GM18951 (cell line): ENCODE results near the gene KIRREL3.

Experiments
- POLR2A ChIP-seq: IDR thresholded peaks from 4 replicates; pipeline ENCODE4 v1.6.1; 2011; ENCODE audit warnings: mild to moderate bottlenecking; ENCODE audit not compliant: insufficient read length, insufficient read depth; ENCODE audit errors: extremely low read depth
- in situ Hi-C: fragments of 300-500 bp; cut with MboI; formaldehyde crosslinking; loops from one replicate; pipeline ENCODE4 v1.12.0; 2022; ENCODE audit warnings: low sequenced_read_pairs, mixed read lengths, inconsistent platforms; ENCODE audit not compliant: unreplicated experiment

Gene KIRREL3

DNA sequence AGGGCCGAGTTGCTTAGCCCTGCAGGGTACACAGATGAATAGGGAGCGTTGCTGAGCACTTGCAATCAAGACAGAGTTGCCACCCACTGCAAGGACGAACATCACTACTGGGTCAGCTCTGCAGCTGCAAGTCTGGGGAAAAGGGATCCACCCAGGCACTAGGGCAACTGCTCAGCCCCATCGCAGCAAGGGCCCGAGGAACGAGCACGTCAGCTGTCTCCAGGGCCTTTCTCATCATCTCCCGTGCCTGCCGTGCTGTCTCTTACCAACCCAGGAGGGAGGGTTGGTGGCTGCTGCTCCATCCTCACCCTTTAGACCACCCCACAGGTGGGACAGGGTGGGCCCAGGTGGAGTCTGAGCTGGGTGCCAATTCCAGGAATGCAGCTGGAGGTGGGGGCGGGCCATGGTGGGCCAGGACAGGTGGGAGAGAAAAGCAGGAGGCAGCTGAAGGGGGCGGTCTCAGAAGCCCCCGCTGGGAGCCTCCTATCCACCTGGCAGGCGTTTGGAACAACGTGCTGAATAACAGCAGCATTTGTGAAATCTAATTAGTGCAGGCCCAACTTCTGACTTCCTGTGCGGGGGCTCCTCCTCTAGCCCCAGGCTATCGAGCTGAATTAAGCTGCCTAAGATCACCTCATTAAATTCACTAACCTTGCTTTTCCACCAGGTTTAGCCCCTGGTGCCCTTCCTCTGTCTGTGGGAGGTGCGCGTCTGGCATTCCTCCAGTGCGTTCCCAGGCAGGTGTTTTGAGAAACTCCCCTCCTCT, 392.6 kb downstream of the KIRREL3 start:
- in situ Hi-C loops: no loop called here
- no peak for TF ChIP-seq POLR2A

DNA sequence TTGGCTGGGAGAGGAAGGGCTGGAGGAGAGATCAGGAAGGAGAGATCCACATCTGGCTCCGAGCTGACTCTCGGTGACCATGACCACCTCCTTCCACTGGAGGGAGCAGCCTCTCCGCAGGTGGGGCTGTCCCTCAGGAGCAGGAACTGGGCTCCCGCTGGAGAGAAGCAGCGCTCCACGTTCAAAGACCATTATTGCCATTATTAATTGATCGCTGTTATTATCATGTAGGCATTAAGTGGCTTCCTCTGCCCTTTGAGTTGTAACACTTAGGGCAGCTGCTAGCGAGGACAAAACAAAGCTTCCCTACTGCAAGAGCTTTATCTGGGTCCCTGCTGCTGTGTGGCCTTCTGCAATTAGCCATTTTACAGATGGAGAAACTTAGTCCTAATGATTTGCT, 393.2 kb downstream of the KIRREL3 start:
- no peak for TF ChIP-seq POLR2A
- in situ Hi-C loops: no loop called here

DNA sequence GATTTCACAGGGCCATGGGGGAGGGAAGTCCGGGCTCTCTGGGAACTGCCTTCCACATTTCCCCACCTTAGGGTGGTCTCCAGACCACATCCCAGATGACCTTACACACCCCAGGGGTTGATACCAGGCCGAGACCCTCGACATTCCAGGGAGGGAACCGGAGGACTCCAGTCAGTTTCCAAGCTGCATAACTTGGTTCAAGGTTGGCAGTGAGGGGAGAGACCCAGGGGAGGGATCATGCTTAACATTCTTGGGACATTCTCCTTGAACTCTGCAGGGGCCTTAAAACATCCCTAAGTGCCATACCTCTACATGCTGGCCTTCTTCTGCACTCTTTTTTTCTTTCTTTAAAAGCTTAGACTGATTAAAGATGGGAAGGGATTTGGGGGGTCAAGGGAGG, 394.1 kb downstream of the KIRREL3 start:
- in situ Hi-C loops: no loop called here
- no peak for TF ChIP-seq POLR2A

DNA sequence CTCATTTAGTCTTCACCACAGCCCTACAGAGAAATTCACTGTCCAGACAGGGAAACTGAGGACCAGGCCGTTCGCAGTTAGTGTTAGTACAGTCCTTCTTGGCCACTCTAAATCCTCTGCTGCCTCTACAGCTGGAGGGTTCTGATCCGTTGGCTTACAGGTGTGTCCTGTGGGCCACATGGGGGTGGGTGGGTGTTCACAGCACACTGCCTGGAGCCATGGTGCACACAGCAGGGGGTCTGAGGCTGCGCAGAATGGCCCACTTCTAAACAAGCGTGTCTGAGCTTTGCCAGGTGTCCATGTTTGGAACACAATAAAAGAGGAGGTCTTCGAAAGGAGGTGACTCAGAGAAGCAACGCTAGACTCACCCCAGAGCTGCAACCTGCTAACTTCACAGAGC, 396.1 kb downstream of the KIRREL3 start:
- in situ Hi-C loops: no loop called here
- no peak for TF ChIP-seq POLR2A

GRCh38 chr11:126603486-126603885, 397.1 kb downstream of the KIRREL3 start:
- in situ Hi-C loops: no loop called here
- no peak for TF ChIP-seq POLR2A

DNA sequence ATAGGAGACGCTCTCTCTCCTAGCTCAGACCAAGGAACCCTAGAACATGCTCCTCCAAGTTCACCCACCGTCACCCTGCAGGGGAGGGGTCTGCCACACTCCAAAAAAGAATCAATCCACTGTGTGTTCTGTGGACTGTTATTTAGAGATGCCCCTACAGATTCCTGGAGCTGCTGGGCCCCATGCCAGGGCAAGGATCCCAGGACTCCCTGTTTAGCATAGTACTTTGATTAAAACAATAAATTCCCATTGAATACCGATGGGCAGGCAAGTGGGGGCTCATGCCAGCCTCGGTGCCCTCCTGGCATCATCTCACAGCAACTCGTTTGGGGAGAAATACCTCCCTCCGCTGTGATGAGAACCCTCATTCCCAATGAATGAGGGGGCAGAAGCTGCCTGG, 397.6 kb downstream of the KIRREL3 start:
- in situ Hi-C loops: no loop called here
- no peak for TF ChIP-seq POLR2A

GRCh38 chr11:126602349-126602940, 398.1 kb downstream of the KIRREL3 start:
- no peak for TF ChIP-seq POLR2A
- in situ Hi-C loops: no loop called here

GRCh38 chr11:126601550-126602215, 398.9 kb downstream of the KIRREL3 start:
- no peak for TF ChIP-seq POLR2A
- in situ Hi-C loops: no loop called here

DNA sequence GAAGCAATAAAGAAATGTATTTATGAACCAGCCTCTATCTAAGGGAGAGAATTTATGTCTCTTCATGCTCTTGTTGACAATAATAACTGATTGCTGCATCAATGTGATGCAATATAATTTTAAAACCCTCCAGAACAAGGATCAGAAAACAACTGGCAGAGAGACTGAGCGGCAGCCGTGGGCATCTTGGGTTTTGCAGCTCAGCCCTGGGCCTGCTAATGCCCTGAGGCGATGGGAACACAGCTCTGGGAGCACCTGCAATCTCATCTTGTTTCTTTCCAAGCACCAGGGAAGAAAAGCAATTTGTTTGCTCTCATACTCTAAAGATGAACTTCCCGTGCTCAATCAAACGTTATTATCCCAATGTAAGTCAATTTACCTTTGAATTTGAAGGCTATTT, 399.4 kb downstream of the KIRREL3 start:
- in situ Hi-C loops: no loop called here
- no peak for TF ChIP-seq POLR2A

GRCh38 chr11:126599217-126599897, 401.2 kb downstream of the KIRREL3 start:
- no peak for TF ChIP-seq POLR2A
- in situ Hi-C loops: no loop called here

DNA sequence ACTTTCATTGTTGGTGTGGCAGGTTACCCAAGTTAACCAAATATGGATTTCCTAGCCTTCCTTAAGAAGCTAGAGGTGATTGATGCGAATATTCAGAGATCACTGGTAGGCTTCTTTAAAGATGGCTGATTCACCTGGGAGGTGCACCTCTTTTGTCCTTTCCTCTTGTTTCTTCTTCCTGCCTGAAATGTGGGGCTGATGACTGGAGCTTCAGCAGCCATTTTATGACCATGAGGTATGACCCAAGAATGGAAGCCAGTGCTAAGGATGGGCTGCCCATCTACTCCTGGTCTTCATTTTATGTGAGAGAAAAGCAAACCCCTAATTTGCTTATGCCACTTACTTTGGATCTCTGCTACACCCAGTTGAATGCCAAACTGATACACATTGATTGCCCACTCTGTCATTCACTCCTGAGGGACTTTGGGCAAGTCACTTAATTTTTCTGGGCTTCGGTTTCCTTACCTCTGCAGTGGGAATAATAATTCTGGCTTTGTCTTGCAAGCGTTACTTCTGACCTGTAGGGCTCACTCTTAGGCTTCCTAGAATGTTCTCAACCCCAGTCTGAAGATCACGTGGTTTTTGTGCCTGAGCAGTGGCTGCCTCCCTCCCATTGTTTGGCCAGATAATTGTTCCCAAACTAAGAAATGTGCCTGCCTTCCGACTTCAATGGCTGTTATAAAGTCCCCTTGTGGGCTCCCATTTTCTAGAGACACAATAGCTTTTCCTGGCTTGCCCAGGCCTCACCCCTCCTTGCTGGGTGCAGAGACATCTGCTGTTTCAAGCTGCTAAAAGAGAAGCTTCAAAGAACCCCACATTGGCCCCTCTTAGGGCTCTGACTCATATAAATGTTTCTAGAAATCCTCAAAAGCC, 402.0 kb downstream of the KIRREL3 start:
- in situ Hi-C loops: no loop called here
- no peak for TF ChIP-seq POLR2A

GRCh38 chr11:126597041-126597440, 403.5 kb downstream of the KIRREL3 start:
- in situ Hi-C loops: no loop called here
- no peak for TF ChIP-seq POLR2A
